ENCODE results near the gene MYL11.

Gene MYL11

GRCh38 chr16:30416624-30417528, 42.3 kb downstream of the MYL11 start:
- TF ChIP-seq TAF1 (IDR thresholded peaks at IDR 0.05; ENCODE audit: borderline replicate concordance, insufficient read depth, low read length) (no peak), POLR2AphosphoS5 (IDR thresholded peaks at IDR 0.05; ENCODE audit: low read depth, low read length) (no peak), SIN3A (IDR thresholded peaks at IDR 0.05; ENCODE audit: borderline replicate concordance, insufficient read depth, low read length) (no peak), REST (IDR thresholded peaks at IDR 0.05; ENCODE audit: insufficient read depth in 1 of 2, low read depth in 2 of 2, low read length in 2 of 2) (no peak), FOXP2 (optimal IDR thresholded peaks at IDR 0.05; ENCODE audit: borderline replicate concordance, extremely low read depth, extremely low read length, insufficient read depth) (no peak)

GRCh38 chr16:30417529-30418349, 43.1 kb downstream of the MYL11 start:
- TF ChIP-seq POLR2AphosphoS5 (IDR thresholded peaks at IDR 0.05; ENCODE audit: low read depth, low read length): no peak
- no peak for TF ChIP-seq REST (IDR thresholded peaks at IDR 0.05; ENCODE audit: insufficient read depth in 1 of 2, low read depth in 2 of 2, low read length in 2 of 2)
- no peak for TF ChIP-seq SIN3A (IDR thresholded peaks at IDR 0.05; ENCODE audit: borderline replicate concordance, insufficient read depth, low read length)
- no peak for TF ChIP-seq TAF1 (IDR thresholded peaks at IDR 0.05; ENCODE audit: borderline replicate concordance, insufficient read depth, low read length)
- no peak for TF ChIP-seq FOXP2 (optimal IDR thresholded peaks at IDR 0.05; ENCODE audit: borderline replicate concordance, extremely low read depth, extremely low read length, insufficient read depth)

- no peak for TF ChIP-seq SIN3A (IDR thresholded peaks at IDR 0.05; ENCODE audit: borderline replicate concordance, insufficient read depth, low read length)
- TF ChIP-seq TAF1 (IDR thresholded peaks at IDR 0.05; ENCODE audit: borderline replicate concordance, insufficient read depth, low read length): no peak
- no peak for TF ChIP-seq FOXP2 (optimal IDR thresholded peaks at IDR 0.05; ENCODE audit: borderline replicate concordance, extremely low read depth, extremely low read length, insufficient read depth)
- TF ChIP-seq REST (IDR thresholded peaks at IDR 0.05; ENCODE audit: insufficient read depth in 1 of 2, low read depth in 2 of 2, low read length in 2 of 2): no peak
- no peak for TF ChIP-seq POLR2AphosphoS5 (IDR thresholded peaks at IDR 0.05; ENCODE audit: low read depth, low read length)
Observed at GRCh38 chr16:30418350-30419181, 44.0 kb downstream of the MYL11 start.

- TF ChIP-seq FOXP2 (optimal IDR thresholded peaks at IDR 0.05; ENCODE audit: borderline replicate concordance, extremely low read depth, extremely low read length, insufficient read depth) (no peak), REST (IDR thresholded peaks at IDR 0.05; ENCODE audit: insufficient read depth in 1 of 2, low read depth in 2 of 2, low read length in 2 of 2) (no peak), TAF1 (IDR thresholded peaks at IDR 0.05; ENCODE audit: borderline replicate concordance, insufficient read depth, low read length) (no peak), SIN3A (IDR thresholded peaks at IDR 0.05; ENCODE audit: borderline replicate concordance, insufficient read depth, low read length) (no peak)
Observed at GRCh38 chr16:30421010-30421409, 46.4 kb downstream of the MYL11 start.

All from PFSK-1 (cell line).